ENCODE results near the gene CTBP1. TPM values are rescaled to one million over a fixed set of nuclear protein-coding genes. Genes with fewer than 3 reads are reported as not detected.

The CTBP1 gene
- total and polyA plus RNA-seq, 2 of the 8 experiments (the other 6 are each of a cell fraction or from before 2014, with no cell fraction given), result 128 to 185 TPM

- Histone ChIP-seq H2AFZ (ENCODE audit: low read length) (no peak overlapping the region), H4K5ac (ENCODE audit: insufficient read length, low read depth, low read length) (no peak overlapping the region), H3K79me2 (ENCODE audit: control insufficient read depth in 1 of 2, insufficient read depth in 2 of 2, low read length in 2 of 2) (no peaks in the 10 kb centered on the region; a peak in 1 of 4 replicates), H3K56ac (replicated peaks; ENCODE audit: insufficient read length, low read depth, low read length) (no peak overlapping the region), H2BK12ac (ENCODE audit: low read depth, low read length) (no peak overlapping the region), H3K4me1 (replicated peaks in 1 of 4; ENCODE audit: control insufficient read depth in 3 of 4, insufficient read depth in 4 of 4, low read length in 3 of 4) (peaks cover 0 to 5% (median 2%) of the 10 kb centered on the region in 4 experiments; a peak in 3 of 7 replicates), H3K4ac (replicated peaks; ENCODE audit: insufficient read length, low read depth, low read length) (no peak overlapping the region), H3K79me1 (ENCODE audit: low read depth, low read length) (no peaks in the 10 kb centered on the region), H3K23me2 (ENCODE audit: low read depth, low read length) (no peaks in the 10 kb centered on the region; the same call in 1 of the 2 replicates), H3K4me2 (ENCODE audit: insufficient read depth in 1 of 2, low read depth in 2 of 2, low read length in 2 of 2) (no peak overlapping the region), H4K91ac (replicated peaks; ENCODE audit: insufficient read length, low read length) (no peak overlapping the region), H2BK120ac (replicated peaks; ENCODE audit: low read depth, low read length) (no peak overlapping the region), H3K9ac (replicated peaks in 1 of 4; ENCODE audit: extremely low read depth in 1 of 4, low read depth in 3 of 4, low read length in 3 of 4) (no peak overlapping the region), H3K27ac (ENCODE audit: low read depth, low read length) (no peak overlapping the region), H4K8ac (ENCODE audit: extremely low read depth, insufficient read depth, low read length) (no peak overlapping the region), H3K14ac (ENCODE audit: insufficient read length) (no peak overlapping the region), H3K4me3 (ENCODE audit: extremely low read depth in 1 of 4, insufficient read depth in 2 of 4, low read depth in 3 of 4, low read length in 4 of 4) (no peak overlapping the region), H3K23ac (ENCODE audit: insufficient read length) (no peak overlapping the region), H3K9me3 (ENCODE audit: insufficient read depth in 2 of 2, low read depth in 1 of 2, low read length in 1 of 2) (peaks cover 17 to 18% of the 10 kb centered on the region in 2 experiments), H3K18ac (ENCODE audit: extremely low read depth, low read length) (no peak overlapping the region), H3K27me3 (replicated peaks in 1 of 4; ENCODE audit: control insufficient read depth in 3 of 4, extremely low read depth in 1 of 4, insufficient read depth in 3 of 4, low read length in 3 of 4) (peaks cover 6 to 17% (median 11%) of the 10 kb centered on the region in 4 experiments), H3K36me3 (ENCODE audit: control insufficient read depth in 2 of 4, insufficient read depth in 4 of 4, low read length in 3 of 4) (no peaks in the 10 kb centered on the region), H4K20me1 (replicated peaks in 1 of 2; ENCODE audit: control insufficient read depth in 1 of 2, insufficient read depth in 2 of 2, low read length in 2 of 2) (peaks cover 0 to 2% of the 10 kb centered on the region in 2 experiments), H2BK15ac (ENCODE audit: low read length) (no peak overlapping the region), H2BK20ac (ENCODE audit: low read length) (no peak overlapping the region), H2AK5ac (ENCODE audit: low read depth, low read length) (0 out of 2 replicates have a peak overlapping the region, but pooled peaks have one; percentile 53), H2BK5ac (ENCODE audit: low read depth, low read length) (no peak overlapping the region)
- CTCF ChIA-PET (ENCODE audit: partially characterized antibody), result interaction anchor here (1.6 kb wide), 1 partner anchor 10 kb away, joined by 6 read pairs; no protein-coding TSS in a partner anchor
- DNase-seq (ENCODE audit: low read depth in 1 of 2, low spot score in 2 of 2), result no peak
- no peak for FAIRE-seq
- POLR2A ChIA-PET (ENCODE audit: partially characterized antibody), result no interaction called here
- 86% methylated on average over 26 of the region's 28 CpGs; no CpG with 5 or more reads in 1 of the 2 experiments for WGBS, 2 experiments (ENCODE audit: extremely low coverage in 1 of 2, insufficient coverage in 1 of 2, insufficient read length in 1 of 2, insufficient replicate concordance in 2 of 2, low coverage in 1 of 2, low lambda C conversion rate in 2 of 2, missing lambda C conversion rate in 1 of 2)
- TF ChIP-seq POLR2AphosphoS5 (IDR thresholded peaks at IDR 0.05; ENCODE audit: low read depth, low read length) (no peak), JUN (IDR thresholded peaks at IDR 0.05; ENCODE audit: low read depth, low read length) (no peak), KDM1A (IDR thresholded peaks at IDR 0.05; ENCODE audit: borderline replicate concordance, low read length) (no peak), EGR1 (IDR thresholded peaks at IDR 0.05; ENCODE audit: borderline replicate concordance, low read depth, low read length) (no peak), CHD1 (IDR thresholded peaks at IDR 0.05; ENCODE audit: low read depth, low read length) (no peak), SP2 (IDR thresholded peaks at IDR 0.05; ENCODE audit: low read length) (no peak), RFX5 (IDR thresholded peaks at IDR 0.05; ENCODE audit: borderline replicate concordance, low read depth, low read length) (no peak)
These were observed 71.4 kb downstream of the CTBP1 start for GRCh38 chr4:1177274-1178141.
